NB4 (cell line): ENCODE measurements around the gene NR3C2.
"Not testable (repeated sequence)": the region's sequence is repeated elsewhere in the genome, so short reads cannot be mapped to it uniquely, and the experiment has no call there.

Experiments used
- DNase-seq: peaks from one replicate; pipeline ENCODE4 v3.0.0; 2010; ENCODE audit warnings: low read depth
- H3K4me3 ChIP-seq: one replicate; pipeline ENCODE4 v1.5.1; 2011; ENCODE audit warnings: mild to moderate bottlenecking, low read depth, low read length, moderate library complexity
- MYC ChIP-seq: IDR thresholded peaks from 2 replicates; pipeline ENCODE4 v1.6.1; 2011; ENCODE audit warnings: low read depth, low read length
- POLR2A ChIP-seq: IDR thresholded peaks from 2 replicates; pipeline ENCODE4 v1.6.1; 2011; ENCODE audit warnings: mild to moderate bottlenecking; ENCODE audit not compliant: insufficient read length; ENCODE audit errors: extremely low read depth
- TF ChIP-seq, protein P1 (sequence below): IDR thresholded peaks from 2 replicates; pipeline ENCODE4 v1.6.1; 2011; ENCODE audit warnings: low read depth, low read length
- TF ChIP-seq, protein P2 (sequence below): IDR thresholded peaks from one replicate; pipeline ENCODE4 v1.5.1; 2012; ENCODE audit warnings: low read depth, low read length

NR3C2 gene

DNA sequence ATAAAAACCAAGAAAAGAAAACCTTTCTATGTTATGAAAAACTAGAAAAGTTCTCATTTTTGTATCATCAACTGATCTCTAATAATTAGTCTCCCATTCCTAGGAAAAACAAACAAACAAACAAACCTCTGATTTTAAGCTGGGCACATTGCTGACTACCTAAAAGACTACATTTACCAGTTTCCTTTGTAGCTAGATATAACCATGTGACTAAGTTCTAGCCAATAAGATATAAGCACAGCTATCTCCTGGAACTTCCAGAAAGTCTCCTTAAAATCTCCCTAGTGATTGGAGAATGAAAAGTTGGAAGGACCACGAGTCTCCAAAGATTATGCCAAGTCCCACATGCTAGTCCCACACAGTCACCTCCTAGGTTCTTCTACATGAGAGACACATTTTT lies 108.9 kb downstream of the NR3C2 start:
- no peak for DNase-seq
- TF ChIP-seq MYC (no peak), POLR2A (no peak)
- TF ChIP-seq, protein P1, sequence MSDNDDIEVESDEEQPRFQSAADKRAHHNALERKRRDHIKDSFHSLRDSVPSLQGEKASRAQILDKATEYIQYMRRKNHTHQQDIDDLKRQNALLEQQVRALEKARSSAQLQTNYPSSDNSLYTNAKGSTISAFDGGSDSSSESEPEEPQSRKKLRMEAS = no peak
- TF ChIP-seq, protein P2, sequence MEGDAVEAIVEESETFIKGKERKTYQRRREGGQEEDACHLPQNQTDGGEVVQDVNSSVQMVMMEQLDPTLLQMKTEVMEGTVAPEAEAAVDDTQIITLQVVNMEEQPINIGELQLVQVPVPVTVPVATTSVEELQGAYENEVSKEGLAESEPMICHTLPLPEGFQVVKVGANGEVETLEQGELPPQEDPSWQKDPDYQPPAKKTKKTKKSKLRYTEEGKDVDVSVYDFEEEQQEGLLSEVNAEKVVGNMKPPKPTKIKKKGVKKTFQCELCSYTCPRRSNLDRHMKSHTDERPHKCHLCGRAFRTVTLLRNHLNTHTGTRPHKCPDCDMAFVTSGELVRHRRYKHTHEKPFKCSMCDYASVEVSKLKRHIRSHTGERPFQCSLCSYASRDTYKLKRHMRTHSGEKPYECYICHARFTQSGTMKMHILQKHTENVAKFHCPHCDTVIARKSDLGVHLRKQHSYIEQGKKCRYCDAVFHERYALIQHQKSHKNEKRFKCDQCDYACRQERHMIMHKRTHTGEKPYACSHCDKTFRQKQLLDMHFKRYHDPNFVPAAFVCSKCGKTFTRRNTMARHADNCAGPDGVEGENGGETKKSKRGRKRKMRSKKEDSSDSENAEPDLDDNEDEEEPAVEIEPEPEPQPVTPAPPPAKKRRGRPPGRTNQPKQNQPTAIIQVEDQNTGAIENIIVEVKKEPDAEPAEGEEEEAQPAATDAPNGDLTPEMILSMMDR = no peak
- no peak overlapping the region for H3K4me3 ChIP-seq

DNA sequence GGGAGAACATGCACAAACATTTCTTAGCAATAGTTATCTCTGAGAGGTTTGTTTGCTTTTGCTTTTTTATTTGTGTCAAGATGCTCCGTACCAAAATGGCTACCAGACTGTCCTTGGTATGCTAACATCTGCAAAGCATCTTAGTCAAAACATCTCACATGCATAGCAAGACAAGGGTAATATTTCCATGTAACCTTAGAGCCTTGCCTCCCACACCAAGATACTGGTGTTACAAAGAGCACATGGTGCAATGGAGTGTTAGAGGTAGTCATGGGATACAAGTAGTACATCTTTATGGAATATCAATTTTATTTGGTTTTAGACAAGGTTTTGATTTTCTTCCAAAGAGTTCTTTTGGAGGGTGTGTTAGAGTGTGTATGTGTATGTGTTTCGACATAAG lies 109.7 kb downstream of the NR3C2 start:
- TF ChIP-seq POLR2A (no peak), MYC (no peak)
- TF ChIP-seq, protein P1 = no peak
- TF ChIP-seq, protein P2 = no peak
- no peak for DNase-seq
- no peak overlapping the region for H3K4me3 ChIP-seq

DNA sequence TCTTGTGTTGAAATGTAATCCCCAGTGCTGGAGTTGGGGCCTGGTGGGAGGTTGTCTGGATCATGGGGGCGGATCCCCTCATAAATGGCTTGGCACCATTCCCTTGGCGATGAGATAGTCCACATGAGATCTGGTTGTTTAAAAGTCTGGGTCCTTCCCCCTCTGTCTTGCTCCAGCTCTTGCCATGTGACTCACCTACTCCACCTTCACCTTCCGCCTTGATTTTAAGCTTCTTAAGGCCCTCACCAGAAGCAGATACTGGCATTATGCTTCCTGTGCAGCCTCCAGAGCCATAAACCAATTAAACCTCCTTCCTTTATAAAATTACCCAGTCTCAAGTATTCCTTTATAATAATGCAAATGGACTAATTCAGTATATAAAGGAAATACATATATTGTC lies 111.5 kb downstream of the NR3C2 start:
- H3K4me3 ChIP-seq = no peak overlapping the region
- TF ChIP-seq, protein P2 = no peak
- no peak for TF ChIP-seq MYC
- TF ChIP-seq, protein P1 = no peak
- TF ChIP-seq POLR2A = no peak
- DNase-seq = no peak

DNA sequence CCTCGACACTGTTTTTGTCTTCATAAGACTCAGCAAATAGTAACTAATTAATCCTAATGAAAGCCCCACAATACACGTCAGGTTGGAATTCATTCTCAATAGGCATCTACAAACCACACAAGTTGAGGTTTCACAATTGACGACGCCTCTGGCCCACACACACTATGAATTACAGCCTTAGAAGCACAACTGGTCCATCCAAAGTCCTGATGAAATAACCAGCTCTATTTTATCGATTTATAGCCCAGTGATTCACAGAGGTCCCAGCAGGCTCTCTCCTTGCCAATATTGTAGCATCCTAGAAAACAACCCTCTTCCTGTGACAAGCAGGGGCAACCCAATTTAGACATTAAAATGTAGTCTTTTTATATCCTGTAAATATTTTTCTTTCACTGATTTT lies 112.1 kb downstream of the NR3C2 start:
- H3K4me3 ChIP-seq = no peak overlapping the region
- DNase-seq = no peak

DNA sequence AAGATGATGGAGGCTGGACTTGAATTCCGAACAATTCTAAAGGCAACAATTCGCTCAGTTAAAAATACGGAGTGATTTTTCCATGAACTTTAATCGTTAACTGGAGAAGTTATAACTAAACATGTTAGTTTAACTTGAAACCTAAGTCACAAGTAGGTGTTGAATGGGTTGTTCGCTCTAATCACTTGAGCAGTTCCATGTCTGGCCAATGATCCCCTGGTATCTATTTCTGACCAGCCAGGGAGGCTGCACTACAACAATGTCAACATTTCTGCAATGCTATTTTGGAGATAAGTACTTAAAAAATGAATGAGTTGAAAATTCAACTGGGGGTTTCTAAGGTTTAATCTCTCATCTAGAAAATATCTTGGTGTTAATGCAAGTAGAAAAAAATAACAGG lies 112.5 kb downstream of the NR3C2 start:
- no peak overlapping the region for H3K4me3 ChIP-seq
- no peak for DNase-seq
- TF ChIP-seq, protein P2 = no peak
- no peak for TF ChIP-seq MYC
- TF ChIP-seq, protein P1 = no peak
- TF ChIP-seq POLR2A = no peak

More for the DNA sequence above, 112.1 kb downstream of the NR3C2 start:
- TF ChIP-seq, protein P2 = no peak
- TF ChIP-seq POLR2A (no peak), MYC (no peak)
- TF ChIP-seq, protein P1 = no peak

DNA sequence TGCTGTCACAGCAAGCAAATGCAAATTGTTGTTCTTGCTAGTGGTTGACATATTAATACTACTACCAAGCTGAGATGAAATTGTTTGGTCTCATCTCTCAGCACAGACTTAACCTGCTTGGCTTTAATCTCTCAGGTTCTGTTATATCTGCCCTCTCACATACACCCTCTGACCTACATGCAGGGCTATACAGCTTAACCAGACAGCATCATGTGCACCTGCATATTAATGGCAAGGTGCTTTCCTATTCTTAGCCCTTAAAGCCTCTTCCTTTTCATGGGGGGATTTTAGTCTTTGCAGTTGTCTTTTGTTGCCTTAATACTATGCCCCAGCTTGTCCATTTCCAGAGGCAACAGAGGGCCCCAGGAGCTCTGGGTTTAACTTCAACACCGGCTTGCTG lies 114.5 kb downstream of the NR3C2 start:
- no peak overlapping the region for H3K4me3 ChIP-seq
- TF ChIP-seq, protein P2 = no peak
- no peak for DNase-seq

DNA sequence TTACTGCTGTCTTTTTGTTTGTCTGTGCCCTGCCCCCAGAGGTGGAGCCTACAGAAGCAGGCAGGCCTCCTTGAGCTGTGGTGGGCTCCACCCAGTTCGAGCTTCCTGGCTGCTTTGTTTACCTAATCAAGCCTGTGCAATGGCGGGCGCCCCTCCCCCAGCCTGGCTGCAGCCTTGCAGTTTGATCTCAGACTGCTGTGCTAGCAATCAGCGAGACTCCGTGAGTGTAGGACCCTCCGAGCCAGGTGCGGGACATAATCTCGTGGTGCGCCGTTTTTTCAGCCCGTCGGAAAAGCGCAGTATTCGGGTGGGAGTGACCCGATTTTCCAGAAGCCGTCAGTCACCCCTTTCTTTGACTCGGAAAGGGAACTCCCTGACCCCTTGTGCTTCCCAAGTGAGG lies 118.9 kb downstream of the NR3C2 start:
- not testable (repeated sequence) for DNase-seq, H3K4me3 ChIP-seq
